Psoas muscle (tissue), 8 donors: ENCODE data around the gene CACNG7. TPM values are rescaled to one million over a fixed set of nuclear protein-coding genes. Genes with fewer than 3 reads are reported as not detected.
A peak's percentile ranks its signal among the peaks of the same experiment; 100 is the strongest.

Source experiments
- ATAC-seq, 4 donors: fragments of 200-7000 bp; cut with Tn5 transposase; one replicate each; pipeline ENCODE4 v1.9.1; 2020; ENCODE audit warnings: moderate library complexity in 3 of 4, mild to moderate bottlenecking in 2 of 4
- DNase-seq, 2 donors: peaks; one replicate each; pipeline ENCODE4 v3.0.0-alpha.2; 2020
- H3K27ac ChIP-seq: fragments of 200-600 bp; one replicate; pipeline ENCODE4 v1.8.0; 2022
- H3K27me3 ChIP-seq, 3 donors: fragments of 200-600 bp in 1 of 3; one replicate each; pipeline versions ENCODE4 v1.6.1 to v1.8.0; 2013 to 2022; ENCODE audit warnings: low read length in 2 of 3, mild to moderate bottlenecking in 2 of 3, moderate library complexity in 1 of 3; ENCODE audit not compliant: insufficient read depth in 3 of 3
- H3K36me3 ChIP-seq, 2 donors: fragments of 200-600 bp in 1 of 2; one replicate each; pipeline versions ENCODE4 v1.6.1 to v1.8.0; 2013 to 2022; ENCODE audit warnings: low read depth in 1 of 2, mild to moderate bottlenecking in 1 of 2, moderate library complexity in 1 of 2; ENCODE audit not compliant: insufficient read depth in 1 of 2
- H3K4me1 ChIP-seq: fragments of 200-600 bp; one replicate; pipeline ENCODE4 v1.8.0; 2022
- H3K4me3 ChIP-seq: fragments of 200-600 bp; one replicate; pipeline ENCODE4 v1.8.0; 2022; ENCODE audit warnings: mild to moderate bottlenecking
- H3K9me3 ChIP-seq: fragments of 200-600 bp; one replicate; pipeline ENCODE4 v1.8.0; 2022
- CTCF ChIP-seq: fragments of 200-600 bp; IDR thresholded peaks from one replicate; pipeline ENCODE4 v1.8.0; 2022; ENCODE audit warnings: antibody characterized with exemption
- WGBS, 3 donors: extraction: QIAGEN DNeasy Blood & Tissue Kit; methylation state at CpG; one replicate each; pipeline versions ENCODE4 v1.1.6 to v1.1.7; 2013; 5-methylcytosine and 5-hydroxymethylcytosine counted together
- intact Hi-C, 2 donors: fragments of 100-400 bp; cut with DNase I; formaldehyde crosslinking; loops; one replicate each; pipeline versions ENCODE4 v1.11.0 to v1.14.2; 2022
- polyA plus RNA-seq, 3 donors: library from polyadenylated mRNA; stranded (reverse); fragments of 200-250 nt; gene quantifications; one replicate each; pipeline ENCODE4 v1.2.3, GENCODE V29; 2013
- total RNA-seq, 4 donors: library from RNA; stranded (reverse); fragmentation: NEBNext Ultra II Directional in 2 of 4; extraction: Animal tissue kit (Norgen Biotek cat#: 25700) in 2 of 4; gene quantifications; one replicate each; pipeline versions ENCODE4 v1.2.1 to v1.2.4, GENCODE V29; 2021 to 2023
- donor health status: healthy with polysubstance abuse.
- donor health status: DM: no; HTN: no; CAD: no; lungs with moderate emphysema.
- donor health status: Bipolar disorder and iron deficiency.
- donor health status: healthy.
- donor health status: DM: yes; HTN: yes; CAD: no.
- donor health status: DM: no; HTN: no; CAD: no.
- donor health status: DM: no; HTN: no; CAD: no.
- donor health status: DM: yes; HTN: yes; CAD: no.

Gene CACNG7
- total and polyA plus RNA-seq, 7 donors: 0.05 TPM; not detected in 6

DNA sequence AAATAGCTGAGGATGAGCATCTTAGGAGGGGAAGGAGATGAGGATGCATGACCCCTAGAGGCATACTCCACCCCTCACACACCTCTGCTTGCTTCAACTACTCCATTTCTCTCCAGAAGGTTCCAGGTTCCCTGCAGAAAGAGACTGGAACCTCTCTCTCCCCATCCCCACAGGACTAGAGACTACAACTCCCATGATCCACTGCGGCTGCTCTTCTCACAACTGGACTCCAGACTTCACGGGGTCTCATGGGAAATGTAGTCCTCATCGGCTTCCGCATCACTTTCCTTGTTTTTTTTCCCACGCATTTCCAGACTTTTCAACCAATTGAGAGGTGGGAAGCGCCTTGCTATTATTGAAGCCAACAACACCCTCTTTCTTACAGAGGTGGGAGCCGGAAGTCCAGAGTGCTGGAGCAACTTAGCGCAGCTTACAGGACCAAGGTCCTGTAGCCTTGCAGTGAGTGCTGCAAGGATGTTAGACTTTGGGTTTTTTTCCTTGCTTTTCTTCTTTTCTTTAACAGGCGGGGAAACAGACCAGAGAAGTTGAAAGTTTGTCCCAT is 68.4 kb downstream of the CACNG7 start:
- WGBS, 3 donors: 1 to 3% (median 1%) methylated on average over 9 of the region's 9 CpGs
- Histone ChIP-seq H3K27me3 (peaks cover 0 to 6% (median 5%) of the 10 kb centered on the region in 3 donors), H3K4me1 (peaks cover 9% of the 10 kb centered on the region), H3K36me3 (no peaks in the 10 kb centered on the region), H3K9me3 (no peaks in the 10 kb centered on the region), H3K27ac (peak overlapping the region; percentile 49), H3K4me3 (peak overlapping the region; percentile 56)
- intact Hi-C loops: loop anchor here in 1 of 2 donors (5.0 to 10.0 kb wide), 2 partner anchors 45 to 137 kb away; partner anchors contain the start of genes PRPF31 and TFPT
- ATAC-seq (peak; percentile 71 to 80 (median 75)), DNase-seq (peak; percentile 73 to 79)
- no peak for TF ChIP-seq CTCF

DNA sequence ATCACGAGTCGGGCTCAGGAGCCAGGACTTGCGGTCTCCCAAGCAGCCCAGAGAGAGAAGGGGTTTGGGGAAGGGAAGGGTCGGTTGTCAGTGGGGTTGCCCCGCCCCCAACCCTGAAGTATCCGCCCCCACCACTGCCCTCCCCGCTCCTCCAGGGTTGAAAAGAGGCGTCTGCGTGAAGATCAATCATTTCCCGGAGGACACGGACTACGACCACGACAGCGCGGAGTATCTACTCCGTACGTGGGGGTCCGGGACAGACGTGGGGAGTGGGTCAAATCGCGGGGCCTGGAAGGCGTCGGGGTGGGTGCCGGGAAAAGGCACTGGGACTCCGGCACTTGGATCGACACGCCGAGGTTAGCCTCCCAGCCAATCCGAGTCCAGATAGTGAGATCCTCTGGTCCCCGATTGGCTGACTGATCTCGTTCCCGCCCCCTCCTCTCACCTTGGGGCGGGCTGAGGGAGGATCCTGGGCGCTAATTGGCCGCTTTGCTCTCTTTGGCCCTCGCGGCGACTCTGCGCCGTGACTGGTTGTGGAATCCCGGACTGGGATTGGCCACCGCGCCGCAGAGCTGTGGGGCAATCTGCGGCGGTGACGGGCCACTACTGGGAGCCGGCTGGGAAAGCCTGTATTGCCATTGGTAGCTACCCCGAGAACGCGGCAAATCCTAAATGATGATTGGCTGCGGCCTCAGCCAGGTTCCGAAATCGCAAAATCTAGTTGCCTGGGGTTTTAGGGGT is 69.1 kb downstream of the CACNG7 start:
- peaks cover 9% of the 10 kb centered on the region for H3K4me1 ChIP-seq
- peaks cover 0 to 7% (median 5%) of the 10 kb centered on the region in 3 donors for H3K27me3 ChIP-seq
- peak overlapping the region; percentile 56 for H3K4me3 ChIP-seq
- ATAC-seq: peak; percentile 68 to 91 (median 86)
- no peak for TF ChIP-seq CTCF
- no peaks in the 10 kb centered on the region for H3K9me3 ChIP-seq
- peak overlapping the region; percentile 49 for H3K27ac ChIP-seq
- 2 to 4% (median 2%) methylated on average over 50 to 54 of the region's 54 CpGs for WGBS, 3 donors
- H3K36me3 ChIP-seq: no peaks in the 10 kb centered on the region
- intact Hi-C loops: loop anchor here in 1 of 2 donors (5.0 to 10.0 kb wide), 2 partner anchors 44 to 137 kb away; partner anchors contain the start of genes PRPF31 and TFPT
- DNase-seq: peak; percentile 81 to 83

DNA sequence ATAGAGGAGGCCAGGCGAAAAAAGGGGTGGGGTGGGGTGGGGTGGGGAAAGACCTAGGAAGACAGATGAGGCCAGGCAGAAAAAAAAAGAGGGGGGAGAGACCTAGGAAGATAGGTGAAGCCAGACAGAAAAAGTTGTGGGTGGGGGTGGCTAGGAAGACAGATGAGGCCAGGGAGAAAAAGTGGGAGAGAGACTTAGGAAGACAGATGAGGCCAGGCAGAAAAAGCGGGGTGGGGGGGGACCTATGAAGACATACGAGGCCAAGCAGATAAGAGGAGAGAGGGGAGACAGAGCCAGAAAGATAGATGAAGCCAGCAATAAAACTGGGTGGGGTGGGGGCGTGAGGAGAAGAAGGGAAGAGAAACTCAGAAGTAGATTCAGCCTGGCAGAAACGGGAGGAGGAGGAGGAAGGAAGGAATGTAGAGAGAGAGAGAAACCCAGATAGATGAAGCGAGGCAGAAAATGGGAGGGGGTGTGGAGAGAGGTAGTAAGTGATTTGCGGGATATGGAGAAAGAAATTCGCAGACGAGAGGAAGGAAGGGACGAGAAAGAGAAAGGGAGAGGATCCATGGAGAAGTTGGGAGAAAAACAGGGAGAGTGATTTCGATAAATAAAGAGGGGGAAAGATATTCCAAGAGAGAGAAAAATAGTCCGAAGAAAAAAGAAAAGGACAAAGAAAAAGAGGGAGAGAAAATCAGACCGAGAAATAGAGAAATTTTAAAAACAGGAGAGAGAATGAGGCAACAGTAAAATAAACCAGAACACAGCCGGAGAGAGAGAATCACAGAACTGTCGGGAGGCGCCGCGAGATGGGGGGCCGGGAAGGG is 70.1 kb downstream of the CACNG7 start:
- peaks cover 9% of the 10 kb centered on the region for H3K4me1 ChIP-seq
- H3K27ac ChIP-seq: peak overlapping the region; percentile 71
- no peak for DNase-seq
- no peaks in the 10 kb centered on the region for H3K9me3 ChIP-seq
- H3K36me3 ChIP-seq: no peaks in the 10 kb centered on the region
- TF ChIP-seq CTCF: no peak
- WGBS, 3 donors: 10 to 13% (median 11%) methylated on average over 19 of the region's 19 CpGs
- ATAC-seq: no peak
- intact Hi-C loops: loop anchor here in 1 of 2 donors (5.0 to 10.0 kb wide), 2 partner anchors 43 to 136 kb away; partner anchors contain the start of genes PRPF31 and TFPT
- H3K27me3 ChIP-seq: peaks cover 0 to 14% (median 5%) of the 10 kb centered on the region in 3 donors
- peak overlapping the region; percentile 61 for H3K4me3 ChIP-seq

DNA sequence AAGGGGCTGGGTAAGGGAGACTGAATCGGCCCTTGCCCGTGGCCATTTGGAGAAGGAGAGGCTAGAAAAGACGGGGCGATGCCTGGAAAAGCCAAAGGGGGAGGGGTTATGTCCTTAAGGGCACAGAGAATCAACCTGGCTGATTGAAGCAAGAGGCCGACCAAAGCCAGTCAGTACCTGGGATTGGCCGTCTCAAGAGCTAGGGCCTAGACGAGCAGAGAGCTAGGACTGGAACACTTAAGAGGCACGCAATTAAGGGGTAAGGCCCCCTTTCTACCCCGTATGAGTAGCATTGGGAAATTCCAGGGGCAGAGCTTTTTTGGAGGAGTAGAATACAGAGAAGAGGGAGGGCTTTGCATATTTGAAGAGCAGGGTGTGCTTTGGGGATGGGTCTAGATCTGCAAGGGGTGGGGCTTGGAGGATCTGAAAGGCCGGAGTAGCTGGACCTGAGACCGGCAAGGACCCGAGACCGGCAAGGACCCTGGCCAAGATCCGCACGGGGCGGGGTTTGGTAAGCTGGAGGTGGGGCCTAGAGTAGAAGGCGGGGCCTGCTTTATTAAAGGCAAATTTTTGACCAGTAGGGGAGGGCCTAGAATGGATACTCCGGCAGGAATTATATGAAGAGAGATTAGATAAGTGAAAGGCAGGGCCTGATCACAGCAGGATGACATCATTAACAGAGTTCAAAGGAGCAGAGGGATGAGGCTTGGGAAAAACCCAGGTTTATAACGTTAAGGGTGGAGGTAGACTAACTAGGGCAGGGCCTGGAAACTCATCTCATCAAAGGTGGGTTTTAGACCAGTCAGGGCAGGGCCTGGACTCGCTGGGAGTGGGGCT is 71.7 kb downstream of the CACNG7 start:
- no peak for TF ChIP-seq CTCF
- peak; percentile 32 to 74 for DNase-seq
- no peaks in the 10 kb centered on the region for H3K36me3 ChIP-seq
- WGBS, 3 donors: 25 to 31% (median 31%) methylated on average over 20 of the region's 20 CpGs
- ATAC-seq: peak; percentile 6 to 65 (median 24)
- peaks cover 9% of the 10 kb centered on the region for H3K4me1 ChIP-seq
- peaks cover 0 to 14% (median 5%) of the 10 kb centered on the region in 3 donors for H3K27me3 ChIP-seq
- peak overlapping the region; percentile 71 for H3K27ac ChIP-seq
- peak overlapping the region; percentile 61 for H3K4me3 ChIP-seq
- intact Hi-C loops: loop anchor here (10.0 kb wide), 2 partner anchors 124 to 484 kb away; partner anchors contain the start of genes LENG9 (in 1 of the 2), NDUFA3 (in 1 of the 2) and OSCAR (in 1 of the 2)
- no peaks in the 10 kb centered on the region for H3K9me3 ChIP-seq
